ENCODE results near the gene MARCHF2. TPM values are rescaled to one million over a fixed set of nuclear protein-coding genes. Genes with fewer than 3 reads are reported as not detected.

The MARCHF2 gene
- total RNA-seq, 1 experiment from 2014 or later = 20.2 TPM

- H3K27ac Mint-ChIP-seq = peak overlapping the region; percentile 44; the same call in 1 of the 2 replicates
- H3K4me3 Mint-ChIP-seq = no peak overlapping the region
- H3K9me3 Mint-ChIP-seq = no peaks in the 10 kb centered on the region
- POLR2A ChIA-PET = no interaction called here
- CTCF ChIA-PET = interaction anchor here (0.9 to 1.9 kb wide), 2 partner anchors 10 to 25 kb away, joined by 3 to 11 read pairs; partner anchors contain the start of gene MARCHF2
- TF ChIP-seq NR3C1 (CRISPR knock-in tag; conservative IDR thresholded peaks at IDR 0.05; ENCODE audit: low read depth) (no peak), ZNF317 (CRISPR knock-in tag; IDR thresholded peaks at IDR 0.05; ENCODE audit: borderline replicate concordance, low read depth) (no peak), ZNF138 (CRISPR knock-in tag; conservative IDR thresholded peaks at IDR 0.05) (no peak), PREB (CRISPR knock-in tag; IDR thresholded peaks at IDR 0.05; ENCODE audit: borderline replicate concordance) (no peak), CREB1 (CRISPR knock-in tag; IDR thresholded peaks at IDR 0.05) (no peak), E2F4 (CRISPR knock-in tag; IDR thresholded peaks at IDR 0.05; ENCODE audit: borderline replicate concordance, low read depth) (no peak), ZMAT4 (CRISPR knock-in tag; IDR thresholded peaks at IDR 0.05) (no peak), ETV6 (CRISPR knock-in tag; IDR thresholded peaks at IDR 0.05) (no peak), ZBTB43 (CRISPR knock-in tag; IDR thresholded peaks at IDR 0.05) (no peak), PRRX2 (CRISPR knock-in tag; IDR thresholded peaks at IDR 0.05) (no peak), ARID4B (CRISPR knock-in tag; IDR thresholded peaks at IDR 0.05; ENCODE audit: borderline replicate concordance) (no peak), GTF2I (CRISPR knock-in tag; conservative IDR thresholded peaks at IDR 0.05) (no peak), E2F1 (CRISPR knock-in tag; IDR thresholded peaks at IDR 0.05) (no peak), E2F5 (CRISPR knock-in tag; IDR thresholded peaks at IDR 0.05) (no peak), ERG (CRISPR knock-in tag; IDR thresholded peaks at IDR 0.05) (no peak), RELA (CRISPR knock-in tag; IDR thresholded peaks at IDR 0.05; ENCODE audit: borderline replicate concordance) (no peak), SOX15 (CRISPR knock-in tag; IDR thresholded peaks at IDR 0.05) (no peak)
- no peak for DNase-seq (ENCODE audit: low spot score)
- H3K36me3 Mint-ChIP-seq = 0 out of 2 replicates have a peak, but pooled peaks cover 7% of the 10 kb centered on the region
- H3K27me3 Mint-ChIP-seq (ENCODE audit: low read depth) = no peaks in the 10 kb centered on the region
- H3K4me1 Mint-ChIP-seq = peaks cover 11% of the 10 kb centered on the region
- ATAC-seq = no peak
Measured at GRCh38 chr19:8438236-8438635, 25.1 kb downstream of the MARCHF2 start.

Data from WTC11 (cell line).